GM21515 (cell line): ENCODE data around the gene CYB561D1.

Experiments used
- ATAC-seq: cut with Tn5 transposase; IDR thresholded peaks from one replicate; pipeline ENCODE4 v1.9.1; 2021; ENCODE audit not compliant: unreplicated experiment

CYB561D1 gene

DNA sequence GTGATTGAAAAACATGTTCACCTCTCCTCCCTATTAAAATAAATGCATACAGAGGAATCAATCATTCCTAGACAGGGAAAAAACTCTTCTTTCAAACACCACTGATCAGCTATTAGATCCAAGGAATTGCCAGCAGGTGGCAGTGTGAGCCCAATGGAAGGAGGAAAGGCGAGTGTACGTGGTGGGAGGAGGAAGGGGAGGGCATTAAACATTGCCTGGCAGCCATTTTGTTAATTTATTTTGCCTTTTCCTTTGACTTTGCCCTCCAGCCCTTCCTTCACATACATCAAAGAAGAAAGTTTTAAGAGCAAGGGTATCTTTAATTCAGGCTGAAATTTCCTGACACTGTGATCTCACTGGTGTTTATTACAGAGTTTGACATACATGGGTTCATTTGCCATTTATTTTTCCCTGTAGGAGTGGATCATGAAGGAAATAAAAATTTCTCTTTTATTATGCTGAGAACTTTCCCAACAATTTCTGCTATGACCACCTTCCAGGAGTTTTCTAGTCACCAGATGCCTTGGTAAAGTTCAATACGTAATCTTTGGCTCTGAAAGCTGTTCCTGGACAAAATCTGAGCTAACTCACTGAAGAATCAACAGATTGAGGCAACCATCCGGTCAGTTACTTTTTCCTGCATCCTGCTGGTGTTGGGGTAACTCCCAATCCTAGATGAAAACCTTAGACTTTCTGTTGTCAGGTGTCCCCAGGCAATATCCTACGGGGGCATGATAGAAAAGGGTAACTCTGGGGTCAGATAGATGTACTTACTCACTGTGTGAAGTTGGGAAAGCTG lies 52.6 kb downstream of the CYB561D1 start:
- peak; percentile 45 for ATAC-seq

DNA sequence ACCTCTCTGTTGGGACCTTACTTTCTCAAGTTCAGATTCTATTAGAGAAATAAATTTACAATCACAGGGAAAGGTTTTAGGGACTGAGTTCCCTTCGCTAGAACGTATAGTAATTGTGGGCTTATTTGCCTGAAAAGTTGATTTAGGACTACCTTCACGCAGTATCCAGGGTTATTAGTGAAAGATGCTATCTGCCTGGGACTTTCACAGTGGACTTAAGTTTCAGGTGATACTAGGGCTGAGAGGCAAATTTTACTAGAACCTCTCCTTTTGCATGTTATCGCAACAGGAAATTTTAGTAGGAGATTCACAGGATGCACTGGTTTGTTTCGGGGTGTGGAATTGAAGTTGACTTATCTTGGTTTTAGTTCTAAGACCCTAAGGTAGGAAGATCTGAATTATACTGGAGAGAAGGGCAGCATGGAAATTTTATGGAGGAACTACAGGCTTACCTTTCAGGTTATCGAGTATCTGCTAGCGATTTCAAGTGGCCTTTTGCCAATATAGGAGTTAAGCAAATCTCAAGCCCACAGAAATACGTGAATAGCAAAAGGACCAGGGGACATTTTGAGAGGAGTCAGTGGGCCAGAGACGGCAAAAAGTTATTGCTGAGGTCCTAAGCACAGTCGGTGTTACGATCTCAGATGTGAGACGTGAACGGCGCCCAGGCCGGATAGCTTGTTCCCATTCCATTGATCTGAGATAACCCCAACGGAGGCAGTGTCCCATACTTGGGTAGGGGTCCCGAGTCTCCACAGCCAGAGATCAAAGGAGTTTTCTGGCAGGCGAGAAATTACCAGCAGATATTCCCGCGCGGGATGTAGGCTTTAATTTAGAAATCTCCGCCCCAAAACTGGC lies 53.8 kb downstream of the CYB561D1 start:
- peak; percentile 29 for ATAC-seq

DNA sequence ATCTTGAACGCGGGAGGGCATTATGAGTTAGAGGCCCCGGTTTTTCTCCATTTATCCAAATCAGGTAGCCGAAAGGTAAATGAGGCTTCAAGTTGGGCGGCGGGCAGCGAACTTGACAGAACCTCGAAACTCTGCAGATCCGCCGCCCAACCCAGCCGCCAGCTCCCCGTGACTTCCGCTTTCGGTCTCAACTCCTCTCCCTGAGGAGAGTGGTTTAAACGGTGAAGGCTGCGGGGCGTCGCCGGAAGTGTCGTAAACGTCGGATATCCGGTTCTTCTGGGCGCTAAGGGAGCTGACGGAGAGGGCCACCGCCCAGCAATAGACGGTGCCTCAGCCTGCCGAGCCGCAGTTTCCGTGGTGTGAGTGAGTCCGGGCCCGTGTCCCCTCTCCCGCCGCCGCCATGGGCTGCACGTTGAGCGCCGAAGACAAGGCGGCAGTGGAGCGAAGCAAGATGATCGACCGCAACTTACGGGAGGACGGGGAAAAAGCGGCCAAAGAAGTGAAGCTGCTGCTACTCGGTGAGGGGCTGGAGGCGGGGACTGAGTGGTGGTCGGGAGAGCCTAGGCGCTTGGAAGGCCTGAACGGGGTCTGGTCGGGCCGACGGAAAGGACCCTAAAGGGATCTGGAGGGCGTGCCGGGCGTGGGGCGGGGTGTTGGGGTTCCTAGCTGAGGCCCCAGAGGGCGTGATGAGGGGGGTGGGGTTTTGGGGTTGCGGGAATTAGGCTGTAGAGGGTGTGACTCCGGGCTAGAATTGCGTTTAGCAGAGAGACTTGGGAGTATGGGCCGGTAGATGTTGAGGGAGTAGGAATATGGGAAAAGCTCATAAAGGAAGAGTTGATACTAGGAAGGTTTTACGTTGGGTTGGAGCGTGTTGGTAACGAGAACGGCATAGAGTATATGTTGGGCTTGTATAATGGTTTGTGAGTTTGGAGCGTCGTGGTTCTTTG lies 54.7 kb downstream of the CYB561D1 start, which contains the start of gene GNAI3:
GNAI3 (plus strand) TSS at position 295 of the 947 bp plus-strand sequence; CDS start at position 401, 106 bp downstream.
- peak; percentile 89 for ATAC-seq
